ENCODE measurements around the gene NAMPT.

DNA sequence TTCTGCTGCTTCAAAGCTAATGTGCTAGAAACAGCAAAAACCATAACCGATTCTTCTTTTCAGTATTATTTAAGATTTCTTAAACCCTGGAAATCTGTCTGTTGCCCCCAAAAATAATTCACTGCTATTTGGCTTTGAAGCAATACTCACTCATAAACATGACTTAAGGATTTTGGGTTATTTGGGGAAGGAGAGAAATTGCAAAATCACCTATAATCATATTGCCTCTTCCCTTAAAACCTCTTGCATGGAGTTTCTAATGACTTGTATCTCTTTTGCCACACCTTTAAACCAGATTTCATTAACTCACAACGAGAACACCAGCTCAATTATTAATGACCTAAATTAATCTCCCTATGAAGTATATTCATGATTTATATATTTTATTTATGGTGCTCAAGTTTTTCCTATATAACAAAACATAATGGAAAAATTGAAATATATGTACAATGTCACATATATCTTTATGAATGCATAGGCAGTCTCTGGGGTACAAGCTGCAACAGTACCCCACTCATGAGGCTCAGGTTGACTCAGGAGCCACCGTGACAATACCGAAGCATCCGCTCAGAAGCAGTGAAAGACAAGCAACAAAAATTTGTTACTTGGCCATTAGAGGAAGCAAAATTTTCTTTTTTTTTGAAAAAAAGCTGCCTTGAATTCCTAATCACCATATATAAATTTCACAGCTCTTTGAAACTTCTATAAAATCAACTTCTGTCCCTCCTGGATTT is 3.0 kb downstream of the NAMPT start:
- no peak for TF ChIP-seq CTCF (IDR thresholded peaks at IDR 0.05)
- no peak for TF ChIP-seq POLR2A (IDR thresholded peaks at IDR 0.05)

Data from esophagus squamous epithelium (tissue), 4 donors.